Fibroblast of peridontal ligament (primary cell): ENCODE data around the gene MPIG6B.

Source experiments
- DNase-seq: peaks from one replicate; pipeline ENCODE4 v3.0.0-alpha.2; 2010; ENCODE audit errors: extremely low read depth

Gene MPIG6B

GRCh38 chr6:31767096-31767645 lies 44.0 kb downstream of the MPIG6B start:
- no peak for DNase-seq

GRCh38 chr6:31768363-31769257 lies 45.4 kb downstream of the MPIG6B start:
- DNase-seq, result no peak

- peak; percentile 29 for DNase-seq
Measured at GRCh38 chr6:31769684-31770371, 46.7 kb downstream of the MPIG6B start.

DNA sequence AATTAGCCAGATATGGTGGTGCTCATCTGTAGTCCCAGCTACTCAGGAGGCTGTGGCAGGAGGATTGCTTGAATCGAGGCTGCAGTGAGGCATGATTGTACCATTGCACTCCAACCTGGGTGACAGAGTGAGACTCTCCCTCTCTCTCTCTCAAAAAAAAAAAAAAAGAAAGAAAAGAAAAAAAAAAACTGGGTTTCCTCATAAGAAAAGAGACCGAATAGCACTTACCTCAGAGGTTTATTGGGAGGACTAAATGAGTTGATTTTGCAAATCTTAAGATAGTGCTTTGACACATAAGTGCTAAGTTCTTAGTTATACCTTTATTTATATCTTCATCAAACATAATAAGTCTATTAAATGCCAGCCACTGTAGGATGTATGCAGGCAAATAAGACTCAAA lies 47.7 kb downstream of the MPIG6B start:
- no peak for DNase-seq

GRCh38 chr6:31771992-31772358 lies 48.8 kb downstream of the MPIG6B start:
- DNase-seq, result no peak

DNA sequence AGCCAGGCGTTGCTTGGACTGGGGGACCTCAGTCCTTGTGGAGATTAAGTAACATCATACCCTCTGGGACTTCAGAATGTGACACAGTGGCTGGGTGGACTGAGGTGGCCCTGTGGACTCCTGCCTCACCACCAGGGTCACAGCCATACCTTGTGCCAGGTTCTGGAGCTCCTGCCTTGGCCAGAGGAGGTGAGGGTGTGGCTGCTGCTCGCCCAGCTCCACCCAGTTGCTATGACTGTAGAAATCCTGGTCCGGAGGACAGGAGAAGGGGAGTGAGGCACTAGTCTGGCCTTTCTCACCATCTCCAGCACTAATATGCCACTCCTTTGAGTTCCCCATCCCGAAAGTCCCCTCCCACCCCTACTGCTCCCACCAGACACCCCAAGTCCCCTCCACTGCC lies 52.0 kb downstream of the MPIG6B start:
- no peak for DNase-seq

DNA sequence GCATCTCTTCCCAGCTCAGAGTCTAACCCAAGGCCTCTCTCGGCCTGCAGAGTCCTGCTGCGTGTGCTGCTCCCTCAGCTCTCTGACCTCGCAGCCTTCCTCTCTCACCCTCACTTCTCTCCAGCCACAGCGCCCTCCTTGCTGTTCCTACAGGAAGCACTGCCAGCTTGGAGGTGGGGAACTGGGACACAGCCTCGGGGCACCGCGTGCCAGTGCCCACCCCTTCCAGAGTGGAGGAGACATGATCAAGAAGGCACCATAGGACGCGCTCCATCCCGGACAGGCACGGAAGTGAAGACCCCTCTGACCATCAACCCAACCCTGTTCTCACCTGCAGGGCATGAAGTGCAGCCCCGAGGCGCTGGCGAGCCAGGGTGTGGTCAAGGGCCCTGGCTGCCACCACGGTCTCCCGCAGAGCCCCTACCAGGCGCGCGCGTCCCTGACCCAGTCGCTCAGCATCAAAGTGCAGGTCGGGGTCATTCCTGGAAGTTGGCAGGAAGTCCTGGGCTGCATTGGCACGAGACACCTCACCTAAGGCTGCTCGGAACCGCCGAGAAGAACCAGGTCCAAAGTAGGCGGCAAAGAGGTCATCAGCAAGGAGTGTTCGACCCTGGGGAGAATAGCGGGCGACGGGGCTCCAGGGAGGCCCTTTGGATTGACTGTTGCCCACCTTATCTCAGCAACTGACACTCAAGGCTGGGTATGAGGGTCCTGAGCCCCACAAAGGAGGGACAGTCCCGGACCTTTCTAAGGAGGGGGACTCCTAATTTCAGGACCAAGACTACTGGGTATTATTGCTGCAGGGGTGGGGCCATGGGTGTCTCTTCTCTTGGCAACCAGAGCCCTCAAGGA lies 52.7 kb downstream of the MPIG6B start:
- DNase-seq, result no peak
